Activated CD4-positive, CD25-positive, alpha-beta regulatory T cell treated with anti-CD3 and anti-CD28 coated beads, Interleukin-2, amount 50 U/mL, for 16 hours (primary cell): ENCODE data around the gene ACER1.
"Not testable (repeated sequence)": the region's sequence is repeated elsewhere in the genome, so short reads cannot be mapped to it uniquely, and the experiment has no call there.

Experiments
- DNase-seq: peaks from one replicate; pipeline ENCODE4 v3.0.0-alpha.2; 2020; ENCODE audit warnings: low read depth, low spot score

ACER1 gene, protein sequence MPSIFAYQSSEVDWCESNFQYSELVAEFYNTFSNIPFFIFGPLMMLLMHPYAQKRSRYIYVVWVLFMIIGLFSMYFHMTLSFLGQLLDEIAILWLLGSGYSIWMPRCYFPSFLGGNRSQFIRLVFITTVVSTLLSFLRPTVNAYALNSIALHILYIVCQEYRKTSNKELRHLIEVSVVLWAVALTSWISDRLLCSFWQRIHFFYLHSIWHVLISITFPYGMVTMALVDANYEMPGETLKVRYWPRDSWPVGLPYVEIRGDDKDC

GRCh38 chr19:6333439-6333838 lies at the start of gene ACER1:
Gene ACER1 (minus strand): TSS chr19:6333612. CDS start chr19:6333551, 61 bp downstream.
- DNase-seq: no peak

GRCh38 chr19:6383188-6383587 lies 49.8 kb upstream of the ACER1 start:
- no peak for DNase-seq

DNA sequence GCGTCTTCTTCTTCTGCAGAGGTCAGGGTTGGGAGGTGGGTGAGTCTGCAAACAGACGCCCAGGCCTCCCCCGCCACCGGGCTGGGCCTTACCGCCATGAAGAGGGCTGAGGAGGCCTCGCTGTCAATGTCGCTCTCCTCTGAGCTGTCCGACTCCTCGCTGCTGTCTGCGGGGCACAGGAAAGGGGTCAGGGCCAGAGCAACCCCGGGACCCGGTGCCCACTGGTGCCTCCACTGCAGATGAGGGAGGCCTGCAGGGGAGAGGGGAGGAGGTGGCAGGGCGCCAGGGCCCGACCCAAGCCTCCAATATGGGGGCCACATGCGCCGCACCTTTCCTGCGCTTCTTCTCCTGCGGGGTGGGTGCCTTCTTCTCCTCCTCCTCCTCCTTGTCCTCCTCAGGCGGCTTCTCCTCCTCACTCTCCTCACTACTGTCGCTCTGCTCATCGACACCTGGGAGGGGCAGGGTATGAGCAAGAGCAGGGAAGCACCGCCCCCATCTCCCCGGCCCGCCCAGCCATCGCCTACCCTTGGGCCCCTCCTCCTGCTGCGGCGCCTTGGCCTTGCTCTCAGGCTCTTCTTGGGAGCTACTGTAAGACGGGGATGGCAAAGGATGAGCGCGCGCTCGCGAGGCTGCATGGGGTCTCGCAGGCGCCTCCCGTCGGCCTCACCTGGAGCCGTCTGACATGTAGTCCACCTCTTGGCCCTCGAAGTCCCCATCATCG lies 47.8 kb upstream of the ACER1 start:
- DNase-seq: no peak

DNA sequence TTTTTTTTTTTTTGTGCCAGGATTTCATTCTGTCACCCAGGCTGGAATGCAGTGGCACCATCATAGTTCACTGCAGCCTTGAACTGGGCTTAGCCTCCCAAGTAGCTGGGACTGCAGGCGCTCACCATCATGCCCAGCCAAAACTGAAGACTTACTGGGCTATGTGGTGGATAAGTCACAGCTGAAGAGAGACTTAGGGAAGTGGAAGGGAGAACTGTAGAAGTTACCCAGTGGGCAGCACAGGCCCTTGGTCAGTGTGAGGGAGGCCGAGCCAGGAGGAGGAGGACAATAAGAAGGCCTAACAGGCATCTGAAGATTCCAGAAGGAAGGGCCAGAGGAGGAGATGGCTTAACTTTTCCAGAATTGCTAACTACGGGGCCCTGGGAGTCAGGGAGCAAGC lies 46.3 kb upstream of the ACER1 start:
- no peak for DNase-seq

GRCh38 chr19:6378486-6378885 lies 45.1 kb upstream of the ACER1 start:
- no peak for DNase-seq

DNA sequence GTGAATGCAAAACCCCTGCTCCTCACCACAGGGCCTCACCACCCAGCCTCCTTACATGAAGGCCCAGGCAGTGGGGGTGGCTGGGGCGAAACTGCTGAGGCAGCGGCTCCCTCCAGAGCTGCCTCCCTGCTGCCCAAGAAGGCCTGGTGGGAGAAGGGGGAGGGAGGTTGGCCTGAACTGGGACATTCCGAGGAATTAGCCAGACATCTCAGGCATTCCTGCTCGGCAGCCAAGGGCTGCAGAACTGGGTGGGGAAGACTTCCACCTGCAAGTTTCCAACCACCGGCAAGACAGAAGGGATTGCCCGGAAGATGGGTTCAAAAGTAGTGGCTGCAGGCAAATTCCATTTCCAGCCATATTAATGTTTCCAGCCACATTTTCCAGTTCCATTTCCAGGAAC lies 44.6 kb upstream of the ACER1 start:
- DNase-seq: no peak

GRCh38 chr19:6376512-6377190 lies 43.2 kb upstream of the ACER1 start:
- no peak for DNase-seq

GRCh38 chr19:6375411-6376010 lies 42.1 kb upstream of the ACER1 start, which contains the start of gene PSPN:
Gene PSPN (minus strand): TSS chr19:6375933. CDS start chr19:6375849, 84 bp downstream.
- DNase-seq: no peak

DNA sequence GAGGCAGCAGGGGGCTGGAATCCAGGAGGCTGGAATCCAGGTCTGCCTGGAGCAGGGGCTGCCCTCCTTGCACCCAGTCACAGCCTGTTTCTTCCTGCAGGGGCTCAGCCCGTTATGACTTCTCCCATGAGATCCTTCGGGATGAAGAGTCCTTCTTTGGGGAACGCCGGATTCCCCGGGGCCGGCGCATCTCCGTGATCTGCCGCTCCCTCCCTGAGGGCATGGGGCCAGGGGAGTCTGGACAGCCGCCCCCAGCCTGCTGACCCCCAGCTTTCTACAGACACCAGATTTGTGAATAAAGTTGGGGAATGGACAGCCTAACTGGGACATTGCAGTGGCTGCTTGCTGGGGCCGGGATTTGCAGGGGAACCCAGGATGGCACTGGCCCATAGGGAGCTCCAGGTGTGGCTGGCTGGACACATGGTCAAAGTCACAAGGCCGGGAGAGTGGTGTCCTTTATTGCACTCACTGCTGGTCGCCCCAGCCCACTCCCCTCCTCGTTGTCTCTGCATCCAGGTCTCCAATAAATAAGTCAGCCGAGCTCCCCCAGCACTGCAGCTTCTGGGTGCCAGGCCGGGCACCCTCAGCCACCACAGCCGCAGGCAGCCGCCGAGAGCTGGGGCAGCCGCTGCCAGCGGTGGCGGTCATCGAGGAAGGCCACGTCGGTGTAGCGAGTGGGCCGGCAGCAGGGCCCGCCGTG lies 41.4 kb upstream of the ACER1 start:
- DNase-seq: no peak

DNA sequence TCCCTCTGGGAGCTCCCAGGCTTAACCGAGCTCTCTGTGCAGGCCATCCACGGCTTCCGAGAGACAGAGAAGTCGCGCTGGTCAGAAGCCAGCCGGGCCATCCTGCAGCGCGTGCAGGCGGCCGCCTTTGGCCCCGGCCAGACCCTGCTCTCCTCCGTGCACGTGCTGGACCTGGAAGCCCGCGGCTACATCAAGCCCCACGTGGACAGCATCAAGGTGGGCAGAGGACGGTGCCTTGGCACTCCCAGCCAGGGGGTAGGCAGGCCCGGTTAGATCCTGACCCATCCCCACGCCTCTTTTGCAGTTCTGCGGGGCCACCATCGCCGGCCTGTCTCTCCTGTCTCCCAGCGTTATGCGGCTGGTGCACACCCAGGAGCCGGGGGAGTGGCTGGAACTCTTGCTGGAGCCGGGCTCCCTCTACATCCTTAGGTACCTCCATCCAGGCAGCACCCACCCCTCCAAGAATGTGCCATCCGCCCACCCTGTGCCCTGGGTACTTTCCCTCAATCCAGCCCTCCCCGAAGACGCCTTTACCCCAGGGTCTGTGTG lies 40.8 kb upstream of the ACER1 start:
- DNase-seq: no peak

DNA sequence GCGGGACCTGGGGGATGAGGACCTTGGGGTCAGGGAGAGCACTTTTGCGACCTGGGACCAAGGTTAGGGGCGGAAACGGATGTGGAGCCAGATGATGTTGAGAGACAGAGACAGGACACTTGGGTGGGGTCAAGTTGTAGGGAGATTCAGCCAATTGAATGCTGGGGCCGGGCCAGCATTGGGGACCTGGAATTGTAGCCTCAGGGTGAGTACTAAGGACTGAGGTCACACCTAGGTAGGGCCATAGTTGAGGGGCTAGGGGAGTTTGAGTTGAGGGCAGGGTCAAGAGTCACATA lies 40.3 kb upstream of the ACER1 start:
- no peak for DNase-seq

GRCh38 chr19:6373096-6373812 lies 39.8 kb upstream of the ACER1 start:
- peak; percentile 95 for DNase-seq

- DNase-seq: peak; percentile 95
These were observed 39.2 kb upstream of the ACER1 start, which contains the start of gene ALKBH7 for GRCh38 chr19:6372594-6373095. Gene ALKBH7 (plus strand): TSS chr19:6372794. CDS start chr19:6372821, 27 bp downstream.

DNA sequence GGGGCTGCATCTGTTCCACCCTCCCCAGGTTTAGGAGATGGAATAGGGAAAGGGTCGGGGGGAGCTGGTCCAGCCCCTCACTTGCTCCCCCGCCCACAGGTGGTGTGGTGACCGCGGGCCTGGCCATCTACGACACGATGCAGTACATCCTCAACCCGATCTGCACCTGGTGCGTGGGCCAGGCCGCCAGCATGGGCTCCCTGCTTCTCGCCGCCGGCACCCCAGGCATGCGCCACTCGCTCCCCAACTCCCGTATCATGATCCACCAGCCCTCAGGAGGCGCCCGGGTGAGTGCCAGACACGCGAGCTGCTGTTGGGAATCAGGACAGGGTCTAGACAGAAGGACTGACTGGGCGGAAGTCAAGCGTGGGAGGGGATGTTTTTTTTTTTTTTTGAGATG lies 30.9 kb upstream of the ACER1 start:
- no peak for DNase-seq

DNA sequence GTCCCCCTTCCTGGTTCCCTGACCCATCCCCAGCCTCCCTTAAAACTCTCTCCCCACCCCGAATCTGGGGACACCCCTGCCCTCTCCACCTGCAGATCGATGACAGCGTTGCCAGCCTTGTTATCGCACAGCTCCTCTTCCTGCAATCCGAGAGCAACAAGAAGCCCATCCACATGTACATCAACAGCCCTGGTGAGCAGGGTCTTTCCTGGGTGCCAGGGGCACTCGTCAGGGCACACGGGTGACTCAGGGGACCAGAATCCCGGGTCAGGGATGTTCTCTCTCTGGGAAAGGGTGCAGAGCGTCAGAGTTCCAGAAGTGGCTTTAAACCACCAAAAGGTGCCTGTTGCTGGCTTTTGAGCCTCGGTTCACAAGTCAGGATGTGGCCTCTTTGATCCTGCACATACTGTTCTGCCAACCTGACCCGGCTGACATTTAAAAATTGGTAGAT lies 29.0 kb upstream of the ACER1 start:
- no peak for DNase-seq

- no peak for DNase-seq
These were observed 28.6 kb upstream of the ACER1 start for GRCh38 chr19:6362027-6362350.

- not testable (repeated sequence) for DNase-seq
These were observed 27.4 kb upstream of the ACER1 start for GRCh38 chr19:6360857-6361216.

GRCh38 chr19:6360445-6360844 lies 27.0 kb upstream of the ACER1 start:
- not testable (repeated sequence) for DNase-seq

DNA sequence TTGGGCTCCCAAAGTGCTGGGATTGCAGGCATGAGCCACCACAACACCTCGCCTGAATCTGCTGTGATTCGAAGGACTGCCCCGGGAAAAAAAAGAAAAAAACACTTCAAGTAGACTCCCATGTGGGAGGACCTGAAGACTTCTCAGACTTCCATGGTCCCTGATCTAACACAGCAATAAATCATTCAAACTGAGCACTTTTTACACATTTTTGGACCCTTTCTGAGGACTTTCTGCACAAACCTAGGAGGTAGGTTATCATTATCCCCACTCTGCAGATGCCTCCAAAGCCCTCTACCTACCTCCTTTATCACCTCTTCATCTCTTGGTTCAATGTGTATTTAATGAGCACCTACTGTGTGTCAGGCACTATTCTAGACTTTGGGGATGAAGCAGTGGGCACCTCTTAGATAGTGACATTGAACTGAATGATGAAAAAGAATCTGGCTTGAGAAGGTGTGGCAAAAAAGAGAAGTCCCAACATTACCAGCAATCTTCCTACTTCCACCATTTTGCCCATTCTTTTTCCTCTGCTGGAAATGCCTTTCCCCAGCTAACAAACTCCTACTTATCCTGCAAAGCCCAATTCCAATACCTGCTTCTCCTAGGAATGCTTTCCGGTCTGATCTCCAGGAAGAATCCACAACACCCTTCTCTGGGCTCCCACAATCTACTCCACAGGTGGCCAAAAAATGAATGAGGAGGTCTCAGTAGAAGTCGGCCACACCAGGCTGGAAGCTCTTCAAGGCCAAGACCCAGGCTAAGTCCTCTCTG lies 26.3 kb upstream of the ACER1 start:
- no peak for DNase-seq

GRCh38 chr19:6358003-6358402 lies 24.6 kb upstream of the ACER1 start:
- DNase-seq: no peak
